SK-N-MC (cell line): ENCODE results near the gene MIX23.
A peak's percentile ranks its signal among the peaks of the same experiment; 100 is the strongest.

Source experiments
- DNase-seq: peaks from one replicate; pipeline ENCODE4 v3.0.0-alpha.2; 2011; ENCODE audit warnings: low read depth, low spot score
- H3K27ac ChIP-seq: fragments of 200-600 bp; sonication (generic); 2 replicates; pipeline ENCODE4 v1.5.1; 2016; ENCODE audit warnings: mixed run types
- H3K36me3 ChIP-seq: fragments of 200-600 bp; sonication (generic); 2 replicates; pipeline ENCODE4 v1.6.1; 2017; ENCODE audit warnings: antibody characterized with exemption, low read length, mixed read lengths; ENCODE audit not compliant: insufficient read depth
- H3K4me3 ChIP-seq: fragments of 200-600 bp; sonication (generic); 2 replicates; pipeline ENCODE4 v1.5.1; 2016
- H3K9ac ChIP-seq: fragments of 200-600 bp; sonication (generic); 2 replicates; pipeline ENCODE4 v1.8.0; 2017; ENCODE audit warnings: mixed run types, mixed read lengths; ENCODE audit not compliant: insufficient read length
- H3K9me3 ChIP-seq: fragments of 200-600 bp; sonication (generic); 2 replicates; pipeline ENCODE4 v1.6.1; 2017; ENCODE audit warnings: low read depth, mild to moderate bottlenecking, antibody characterized with exemption, low read length, moderate library complexity, mixed read lengths
- EZH2 ChIP-seq: fragments of 200-600 bp; sonication (generic); IDR thresholded peaks from one replicate; pipeline ENCODE4 v1.6.1; 2017; ENCODE audit warnings: antibody characterized with exemption
- FOXP2 ChIP-seq: optimal IDR thresholded peaks from 2 replicates; pipeline ENCODE3; 2011; ENCODE audit warnings: mild to moderate bottlenecking, moderate library complexity; ENCODE audit not compliant: insufficient read depth; ENCODE audit errors: extremely low read length, control extremely low read depth
- POLR2AphosphoS5 ChIP-seq: IDR thresholded peaks from 2 replicates; pipeline ENCODE4 v1.6.1; 2012; ENCODE audit warnings: mild to moderate bottlenecking, low read depth, low read length, borderline replicate concordance

MIX23 gene

GRCh38 chr3:122324871-122325323 is 58.1 kb downstream of the MIX23 start, which contains the start of gene CSTA:
TSS of gene CSTA (plus strand) at chr3:122325248. CDS start at chr3:122325293, 45 bp downstream.
- Histone ChIP-seq H3K9ac (no peak within 1 kb of the TSS), H3K36me3 (no peaks in the 10 kb centered on the region), H3K9me3 (no peaks in the 10 kb centered on the region), H3K4me3 (peak within 1 kb of the TSS; percentile 44; the same call in 1 of the 2 replicates), H3K27ac (no peak within 1 kb of the TSS)
- TF ChIP-seq FOXP2: no peak
- no peak for TF ChIP-seq EZH2
- TF ChIP-seq POLR2AphosphoS5: no peak
- DNase-seq: no peak

- no peak for DNase-seq
- no peaks in the 10 kb centered on the region for H3K9me3 ChIP-seq
- no peak overlapping the region for H3K4me3 ChIP-seq
- no peaks in the 10 kb centered on the region for H3K36me3 ChIP-seq
- H3K27ac ChIP-seq: no peak overlapping the region
- no peak overlapping the region for H3K9ac ChIP-seq
- TF ChIP-seq FOXP2: no peak
- TF ChIP-seq POLR2AphosphoS5: no peak
- TF ChIP-seq EZH2: no peak
Observed at GRCh38 chr3:122322095-122323075, 60.6 kb downstream of the MIX23 start.

GRCh38 chr3:122318620-122319019 is 64.4 kb downstream of the MIX23 start:
- Histone ChIP-seq H3K9ac (no peak overlapping the region), H3K36me3 (no peaks in the 10 kb centered on the region), H3K4me3 (no peak overlapping the region), H3K9me3 (no peaks in the 10 kb centered on the region), H3K27ac (no peak overlapping the region)
- DNase-seq: no peak
- no peak for TF ChIP-seq FOXP2
- no peak for TF ChIP-seq POLR2AphosphoS5
- TF ChIP-seq EZH2: no peak

- Histone ChIP-seq H3K27ac (no peak overlapping the region), H3K9me3 (no peaks in the 10 kb centered on the region), H3K4me3 (no peak overlapping the region), H3K36me3 (no peaks in the 10 kb centered on the region), H3K9ac (no peak overlapping the region)
- TF ChIP-seq POLR2AphosphoS5: no peak
- no peak for TF ChIP-seq EZH2
- no peak for TF ChIP-seq FOXP2
- DNase-seq: no peak
Observed at GRCh38 chr3:122316368-122316767, 66.7 kb downstream of the MIX23 start.

GRCh38 chr3:122315619-122316018 is 67.4 kb downstream of the MIX23 start:
- H3K9me3 ChIP-seq: no peaks in the 10 kb centered on the region
- H3K27ac ChIP-seq: no peak overlapping the region
- H3K9ac ChIP-seq: no peak overlapping the region
- H3K36me3 ChIP-seq: no peaks in the 10 kb centered on the region
- TF ChIP-seq POLR2AphosphoS5 (no peak), FOXP2 (no peak), EZH2 (no peak)
- DNase-seq: no peak
- H3K4me3 ChIP-seq: no peak overlapping the region

GRCh38 chr3:122314228-122314876 is 68.7 kb downstream of the MIX23 start:
- Histone ChIP-seq H3K9me3 (no peaks in the 10 kb centered on the region), H3K27ac (no peak overlapping the region), H3K36me3 (no peaks in the 10 kb centered on the region), H3K9ac (no peak overlapping the region), H3K4me3 (no peak overlapping the region)
- TF ChIP-seq POLR2AphosphoS5 (no peak), FOXP2 (no peak), EZH2 (no peak)
- DNase-seq: no peak

GRCh38 chr3:122313281-122313680 is 69.8 kb downstream of the MIX23 start:
- Histone ChIP-seq H3K27ac (peak overlapping the region; percentile 43; the same call in 1 of the 2 replicates), H3K9me3 (no peaks in the 10 kb centered on the region), H3K4me3 (no peak overlapping the region), H3K36me3 (no peaks in the 10 kb centered on the region), H3K9ac (no peak overlapping the region)
- no peak for DNase-seq
- TF ChIP-seq FOXP2 (no peak), POLR2AphosphoS5 (no peak), EZH2 (no peak)

GRCh38 chr3:122312826-122313225 is 70.2 kb downstream of the MIX23 start:
- DNase-seq: no peak
- Histone ChIP-seq H3K9me3 (no peaks in the 10 kb centered on the region), H3K27ac (peak overlapping the region; percentile 43; the same call in 1 of the 2 replicates), H3K9ac (no peak overlapping the region), H3K4me3 (no peak overlapping the region), H3K36me3 (no peaks in the 10 kb centered on the region)
- TF ChIP-seq EZH2: no peak
- no peak for TF ChIP-seq FOXP2
- no peak for TF ChIP-seq POLR2AphosphoS5
